HG02571 (cell line): ENCODE data around the gene GRB10.
"Not testable (repeated sequence)": the region's sequence is repeated elsewhere in the genome, so short reads cannot be mapped to it uniquely, and the experiment has no call there.

Source experiments
- ATAC-seq: cut with Tn5 transposase; IDR thresholded peaks from one replicate; pipeline ENCODE4 v1.9.1; 2021; ENCODE audit warnings: mild to moderate bottlenecking, moderate library complexity; ENCODE audit not compliant: unreplicated experiment

GRB10 gene

GRCh38 chr7:50558294-50559053 lies 224.2 kb downstream of the GRB10 start:
- no peak for ATAC-seq

GRCh38 chr7:50557099-50557498 lies 225.6 kb downstream of the GRB10 start:
- no peak for ATAC-seq

- ATAC-seq: no peak
These were observed 226.3 kb downstream of the GRB10 start for GRCh38 chr7:50556247-50556991.

GRCh38 chr7:50555594-50556140 lies 227.0 kb downstream of the GRB10 start:
- ATAC-seq: no peak

- ATAC-seq: no peak
These were observed 228.0 kb downstream of the GRB10 start for GRCh38 chr7:50554431-50555322.

- ATAC-seq: no peak
These were observed 228.7 kb downstream of the GRB10 start for GRCh38 chr7:50553973-50554372.

- no peak for ATAC-seq
These were observed 229.8 kb downstream of the GRB10 start for GRCh38 chr7:50552921-50553320.

GRCh38 chr7:50552139-50552538 lies 230.6 kb downstream of the GRB10 start:
- no peak for ATAC-seq

GRCh38 chr7:50545613-50546012 lies 237.1 kb downstream of the GRB10 start:
- ATAC-seq: not testable (repeated sequence)

- ATAC-seq: no peak
These were observed 237.7 kb downstream of the GRB10 start for GRCh38 chr7:50544992-50545391.

GRCh38 chr7:50543776-50544442 lies 238.8 kb downstream of the GRB10 start:
- ATAC-seq: no peak

GRCh38 chr7:50542132-50542531 lies 240.6 kb downstream of the GRB10 start:
- ATAC-seq: no peak

GRCh38 chr7:50540785-50541579 lies 241.7 kb downstream of the GRB10 start:
- ATAC-seq: no peak
